Measurements from ENCODE around the gene CARS2. TPM values are rescaled to one million over a fixed set of nuclear protein-coding genes. Genes with fewer than 3 reads are reported as not detected.

Gene CARS2
- total RNA-seq, 1 experiment from 2014 or later: 70.9 TPM

DNA sequence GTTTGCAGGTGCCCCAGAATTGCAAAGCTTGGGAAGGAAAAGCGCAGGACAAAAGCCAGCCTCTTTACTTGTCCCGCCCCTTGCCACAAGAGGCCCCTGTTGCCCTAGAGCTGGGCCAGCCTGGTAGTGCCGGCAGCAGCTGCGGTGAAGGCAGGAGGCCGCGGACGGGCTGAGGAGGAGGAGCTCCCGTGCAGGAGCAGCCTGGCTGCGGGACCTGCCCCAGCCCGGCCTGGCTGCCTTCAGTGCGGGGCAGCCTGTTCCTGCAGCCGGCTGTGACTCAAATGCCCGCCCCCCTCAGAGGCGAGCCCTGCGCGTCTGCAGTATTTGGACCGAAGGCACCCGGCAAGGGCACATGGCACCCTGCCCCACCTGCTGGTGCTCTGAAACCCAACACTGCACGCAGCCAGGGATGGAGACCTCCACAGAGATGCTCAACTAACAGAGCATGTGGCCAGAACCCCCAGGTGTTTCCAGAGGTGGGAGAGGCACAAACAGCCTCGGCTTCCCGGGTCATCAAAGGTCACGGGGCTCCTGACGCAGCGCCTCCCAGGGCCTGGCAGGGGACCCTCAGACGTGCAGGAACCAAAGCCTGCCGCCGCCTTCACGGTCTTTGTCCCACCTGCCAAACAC is 60.9 kb downstream of the CARS2 start:
- TF ChIP-seq EZH2 (IDR thresholded peaks at IDR 0.05; ENCODE audit: low read length, unreplicated experiment) (no peak), EZH2phosphoT487 (IDR thresholded peaks at IDR 0.05; ENCODE audit: borderline replicate concordance, low read length) (no peak)
- TF ChIP-seq, protein P1, sequence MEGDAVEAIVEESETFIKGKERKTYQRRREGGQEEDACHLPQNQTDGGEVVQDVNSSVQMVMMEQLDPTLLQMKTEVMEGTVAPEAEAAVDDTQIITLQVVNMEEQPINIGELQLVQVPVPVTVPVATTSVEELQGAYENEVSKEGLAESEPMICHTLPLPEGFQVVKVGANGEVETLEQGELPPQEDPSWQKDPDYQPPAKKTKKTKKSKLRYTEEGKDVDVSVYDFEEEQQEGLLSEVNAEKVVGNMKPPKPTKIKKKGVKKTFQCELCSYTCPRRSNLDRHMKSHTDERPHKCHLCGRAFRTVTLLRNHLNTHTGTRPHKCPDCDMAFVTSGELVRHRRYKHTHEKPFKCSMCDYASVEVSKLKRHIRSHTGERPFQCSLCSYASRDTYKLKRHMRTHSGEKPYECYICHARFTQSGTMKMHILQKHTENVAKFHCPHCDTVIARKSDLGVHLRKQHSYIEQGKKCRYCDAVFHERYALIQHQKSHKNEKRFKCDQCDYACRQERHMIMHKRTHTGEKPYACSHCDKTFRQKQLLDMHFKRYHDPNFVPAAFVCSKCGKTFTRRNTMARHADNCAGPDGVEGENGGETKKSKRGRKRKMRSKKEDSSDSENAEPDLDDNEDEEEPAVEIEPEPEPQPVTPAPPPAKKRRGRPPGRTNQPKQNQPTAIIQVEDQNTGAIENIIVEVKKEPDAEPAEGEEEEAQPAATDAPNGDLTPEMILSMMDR (conservative IDR thresholded peaks at IDR 0.05; ENCODE audit: low read depth, low read length): peak; percentile 34; the same call in 1 of the 2 replicates
- no peak overlapping the region for H3K27ac ChIP-seq (ENCODE audit: low read length)
- BruUV-seq (replicated peaks): no TSS peak
- H3K4me1 ChIP-seq (ENCODE audit: insufficient read depth, low read length): no peaks in the 10 kb centered on the region
- H3K27me3 ChIP-seq (ENCODE audit: low read length): no peaks in the 10 kb centered on the region
- ATAC-seq (peak; percentile 81), DNase-seq (peak; percentile 29)
- H3K9me2 ChIP-seq (replicated peaks; ENCODE audit: low read length): no peaks in the 10 kb centered on the region
- ChIA-PET POLR2A (ENCODE audit: unreplicated experiment) (interaction anchor here (0.6 kb wide), 1 partner anchor 344 kb away, joined by 4 read pairs; no protein-coding TSS in a partner anchor), CTCF (interaction anchor here (0.5 to 1.4 kb wide), 3 partner anchors 28 to 145 kb away, joined by 3 to 4 read pairs (median 4); no protein-coding TSS in a partner anchor)
- no peaks in the 10 kb centered on the region for H4K20me1 ChIP-seq (ENCODE audit: low read length)
- intact Hi-C loops (cut with micrococcal nuclease): no loop called here
- H3F3A ChIP-seq (ENCODE audit: low read length, unreplicated experiment): no peaks in the 10 kb centered on the region
- H3K9ac ChIP-seq (ENCODE audit: low read length): no peak overlapping the region
- H3K9me3 ChIP-seq (ENCODE audit: low read length): no peaks in the 10 kb centered on the region
- H3K36me3 ChIP-seq (ENCODE audit: low read depth, low read length): peaks cover 6% of the 10 kb centered on the region; the same call in 1 of the 2 replicates
- H3K4me3 ChIP-seq (ENCODE audit: low read length): no peak overlapping the region
- H3K79me2 ChIP-seq (ENCODE audit: low read length): no peaks in the 10 kb centered on the region
- H2AFZ ChIP-seq (ENCODE audit: low read length): no peak overlapping the region
- no peak overlapping the region for H3K4me2 ChIP-seq (ENCODE audit: low read length)

DNA sequence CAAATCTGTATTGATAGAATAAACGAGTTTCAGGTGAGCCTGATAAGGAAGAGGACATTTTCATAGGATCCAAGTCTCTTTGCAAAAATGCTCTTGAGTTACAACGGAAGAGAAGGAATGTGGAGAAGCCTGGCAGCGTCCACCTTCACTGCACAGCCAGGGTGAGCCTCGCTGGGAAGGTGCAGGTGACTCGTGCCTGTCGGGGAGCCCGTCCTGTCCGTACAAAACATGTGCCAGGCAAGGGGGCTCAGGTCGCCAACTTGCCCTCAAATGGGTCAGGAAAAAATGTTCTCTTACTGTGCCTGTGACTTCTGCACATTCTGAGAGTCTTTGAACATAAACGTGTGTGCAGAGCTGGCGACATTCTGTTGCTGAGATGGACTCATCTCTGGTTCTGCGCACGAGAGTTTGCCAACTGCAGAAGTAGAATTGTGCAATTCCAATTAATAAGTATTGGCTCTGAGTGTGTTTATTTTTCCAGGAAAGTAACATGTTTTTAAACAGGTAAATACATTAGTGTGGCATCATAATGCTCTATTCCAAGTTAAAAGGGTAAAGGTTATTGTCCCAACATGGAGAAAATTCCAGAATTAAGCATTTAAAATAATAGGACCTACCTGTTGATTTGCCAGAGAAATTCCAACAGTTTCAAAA is 62.0 kb downstream of the CARS2 start:
- no peak overlapping the region for H3K9ac ChIP-seq (ENCODE audit: low read length)
- TF ChIP-seq, protein P1 (conservative IDR thresholded peaks at IDR 0.05; ENCODE audit: low read depth, low read length): no peak
- no peaks in the 10 kb centered on the region for H3F3A ChIP-seq (ENCODE audit: low read length, unreplicated experiment)
- H3K9me2 ChIP-seq (replicated peaks; ENCODE audit: low read length): no peaks in the 10 kb centered on the region
- no peak overlapping the region for H3K4me2 ChIP-seq (ENCODE audit: low read length)
- no peaks in the 10 kb centered on the region for H3K4me1 ChIP-seq (ENCODE audit: insufficient read depth, low read length)
- H3K9me3 ChIP-seq (ENCODE audit: low read length): no peaks in the 10 kb centered on the region
- DNase-seq (no peak), ATAC-seq (no peak)
- POLR2A ChIA-PET (ENCODE audit: unreplicated experiment): no interaction called here
- no peak overlapping the region for H3K27ac ChIP-seq (ENCODE audit: low read length)
- H3K79me2 ChIP-seq (ENCODE audit: low read length): no peaks in the 10 kb centered on the region
- no peaks in the 10 kb centered on the region for H3K27me3 ChIP-seq (ENCODE audit: low read length)
- no peaks in the 10 kb centered on the region for H4K20me1 ChIP-seq (ENCODE audit: low read length)
- BruUV-seq (replicated peaks): no TSS peak
- H3K4me3 ChIP-seq (ENCODE audit: low read length): no peak overlapping the region
- no peak overlapping the region for H2AFZ ChIP-seq (ENCODE audit: low read length)
- intact Hi-C loops (cut with micrococcal nuclease): no loop called here
- CTCF ChIA-PET: interaction anchor here (0.5 to 1.4 kb wide), 2 partner anchors 27 to 146 kb away, joined by 4 read pairs; no protein-coding TSS in a partner anchor
- H3K36me3 ChIP-seq (ENCODE audit: low read depth, low read length): peaks cover 6% of the 10 kb centered on the region; the same call in 1 of the 2 replicates

GRCh38 chr13:110643324-110643723 is 62.6 kb downstream of the CARS2 start:
- no peak overlapping the region for H3K4me2 ChIP-seq (ENCODE audit: low read length)
- DNase-seq (no peak), ATAC-seq (no peak)
- H3K4me3 ChIP-seq (ENCODE audit: low read length): no peak overlapping the region
- H3K27me3 ChIP-seq (ENCODE audit: low read length): no peaks in the 10 kb centered on the region
- ChIA-PET CTCF (no interaction called here), POLR2A (ENCODE audit: unreplicated experiment) (no interaction called here)
- no TSS peak for BruUV-seq (replicated peaks)
- no peaks in the 10 kb centered on the region for H4K20me1 ChIP-seq (ENCODE audit: low read length)
- no peaks in the 10 kb centered on the region for H3K79me2 ChIP-seq (ENCODE audit: low read length)
- intact Hi-C loops (cut with micrococcal nuclease): no loop called here
- H3F3A ChIP-seq (ENCODE audit: low read length, unreplicated experiment): no peaks in the 10 kb centered on the region
- H3K4me1 ChIP-seq (ENCODE audit: insufficient read depth, low read length): no peaks in the 10 kb centered on the region
- no peaks in the 10 kb centered on the region for H3K9me3 ChIP-seq (ENCODE audit: low read length)
- no peak overlapping the region for H2AFZ ChIP-seq (ENCODE audit: low read length)
- no peaks in the 10 kb centered on the region for H3K9me2 ChIP-seq (replicated peaks; ENCODE audit: low read length)
- peaks cover 6% of the 10 kb centered on the region; the same call in 1 of the 2 replicates for H3K36me3 ChIP-seq (ENCODE audit: low read depth, low read length)
- H3K27ac ChIP-seq (ENCODE audit: low read length): no peak overlapping the region
- TF ChIP-seq EZH2phosphoT487 (IDR thresholded peaks at IDR 0.05; ENCODE audit: borderline replicate concordance, low read length): no peak
- TF ChIP-seq EZH2 (IDR thresholded peaks at IDR 0.05; ENCODE audit: low read length, unreplicated experiment): no peak
- TF ChIP-seq, protein P1 (conservative IDR thresholded peaks at IDR 0.05; ENCODE audit: low read depth, low read length): no peak
- no peak overlapping the region for H3K9ac ChIP-seq (ENCODE audit: low read length)
